NCI-H748 treated with DMSO at 0.1 percent for 48 hours (cell line): ENCODE data around the gene WWOX.
"Not testable (repeated sequence)": the region's sequence is repeated elsewhere in the genome, so short reads cannot be mapped to it uniquely, and the experiment has no call there.

Experiments used
- DNase-seq: peaks from one replicate; lab custom pipeline; 2025; lab: John Stamatoyannopoulos, UW

WWOX gene

DNA sequence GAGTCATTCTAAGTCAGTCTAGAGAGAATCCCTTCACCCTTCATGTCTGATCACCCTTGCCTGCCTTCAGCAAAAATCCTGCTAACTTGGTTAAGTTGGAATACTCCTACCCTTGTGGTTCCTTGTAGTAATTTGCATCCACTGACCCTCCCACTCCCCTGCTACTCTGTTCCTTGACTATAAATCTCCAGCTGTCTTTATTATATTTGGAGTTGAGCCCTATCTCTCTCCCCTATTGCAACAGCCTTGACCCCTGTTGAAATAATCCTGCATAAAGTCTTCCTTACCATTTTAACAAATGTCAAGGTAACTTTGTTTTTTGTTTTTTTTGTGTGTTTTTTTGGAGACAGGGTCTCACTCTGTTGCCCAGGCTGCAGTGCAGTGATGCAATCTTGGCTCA is 590.1 kb downstream of the WWOX start:
- no peak for DNase-seq

DNA sequence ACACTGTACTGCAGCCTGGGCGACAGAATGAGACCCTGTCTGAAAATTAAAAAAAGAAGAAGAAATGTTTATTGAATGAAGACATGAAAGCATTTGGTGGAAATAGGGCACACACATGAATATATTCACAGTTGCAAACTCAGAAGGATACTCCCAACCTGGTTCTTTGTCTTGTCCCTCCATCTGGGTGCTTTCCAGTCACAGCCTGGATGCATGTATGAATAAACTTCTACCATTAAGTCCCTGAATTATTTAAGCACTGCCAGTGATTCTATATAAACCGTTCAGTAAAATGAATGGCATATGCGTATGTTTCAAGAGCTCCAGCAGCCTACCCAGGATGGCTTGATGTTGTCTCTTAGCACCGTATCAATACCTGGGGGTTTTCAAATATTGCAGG is 591.1 kb downstream of the WWOX start:
- no peak for DNase-seq

DNA sequence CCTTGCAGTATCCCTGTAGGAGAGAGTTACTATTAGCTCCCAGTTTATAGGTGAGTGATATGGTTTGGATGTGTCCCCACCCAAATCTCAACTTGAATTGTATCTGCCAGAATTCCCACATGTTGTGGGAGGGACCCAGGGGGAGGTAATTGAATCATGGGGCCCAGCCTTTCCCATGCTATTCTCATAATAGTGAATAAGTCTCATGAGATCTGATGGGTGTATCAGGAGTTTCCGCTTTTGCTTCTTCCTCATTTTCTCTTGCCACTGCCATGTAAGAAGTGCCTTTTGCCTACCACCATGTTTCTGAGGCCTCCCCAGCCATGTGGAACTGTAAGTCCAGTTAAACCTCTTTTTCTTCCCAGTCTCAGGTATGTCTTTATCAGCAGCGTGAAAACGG is 592.3 kb downstream of the WWOX start:
- DNase-seq: not testable (repeated sequence)

DNA sequence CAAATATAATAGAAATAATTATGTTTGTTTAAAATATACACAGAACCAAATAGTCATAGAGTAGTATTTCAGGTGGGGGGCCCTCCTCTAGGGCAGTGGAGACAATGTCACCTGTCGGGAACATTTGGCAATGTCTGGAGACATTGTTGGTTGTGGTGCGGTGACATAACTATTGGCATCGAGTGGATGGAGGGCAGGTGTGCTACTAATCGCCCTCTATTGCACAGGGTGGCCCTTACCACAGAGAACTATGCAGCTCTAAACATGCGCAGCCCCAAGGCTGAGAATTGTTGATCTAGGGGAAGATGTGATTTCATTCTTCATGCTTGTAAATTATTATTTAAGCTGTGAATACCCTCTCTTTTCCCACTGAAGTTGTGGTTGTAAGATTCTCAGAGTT is 594.0 kb downstream of the WWOX start:
- no peak for DNase-seq

DNA sequence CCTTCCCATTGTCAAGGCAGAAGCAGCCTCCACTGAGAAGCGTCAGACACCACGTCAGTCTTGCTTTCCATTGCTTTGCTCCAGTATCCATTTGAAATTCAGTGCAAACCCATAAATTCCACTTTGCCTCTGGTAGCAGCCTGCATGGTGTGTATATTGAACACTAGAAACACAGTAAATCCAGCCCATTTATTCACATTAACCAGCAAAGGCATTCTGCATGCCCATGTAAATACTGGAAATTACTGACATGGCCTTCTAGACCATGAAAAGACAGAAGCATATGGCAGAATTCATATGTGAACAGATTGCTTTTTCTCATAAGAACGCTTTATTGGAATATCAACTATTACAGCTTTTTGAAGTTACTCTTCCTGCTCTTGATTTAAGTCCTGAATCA is 595.0 kb downstream of the WWOX start:
- DNase-seq: no peak

DNA sequence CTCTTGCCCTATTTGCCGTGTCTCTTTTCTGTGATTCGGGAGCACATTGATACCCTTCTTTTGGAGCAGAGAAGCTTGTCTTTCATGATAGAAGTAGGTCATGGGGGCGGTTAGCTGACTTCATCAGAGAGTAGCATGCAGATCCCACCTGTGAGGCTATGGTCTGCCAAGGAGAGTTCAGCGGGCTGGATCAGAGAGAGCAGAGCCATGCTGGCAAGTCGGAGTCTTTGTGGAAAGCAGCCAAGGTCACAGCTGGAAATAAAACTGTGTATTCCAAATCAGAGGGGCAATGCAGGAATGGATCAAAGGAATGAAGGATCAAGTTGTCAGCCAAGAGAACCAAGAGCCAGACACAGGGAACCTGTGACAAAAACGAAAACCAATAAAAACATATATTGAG is 595.9 kb downstream of the WWOX start:
- no peak for DNase-seq

DNA sequence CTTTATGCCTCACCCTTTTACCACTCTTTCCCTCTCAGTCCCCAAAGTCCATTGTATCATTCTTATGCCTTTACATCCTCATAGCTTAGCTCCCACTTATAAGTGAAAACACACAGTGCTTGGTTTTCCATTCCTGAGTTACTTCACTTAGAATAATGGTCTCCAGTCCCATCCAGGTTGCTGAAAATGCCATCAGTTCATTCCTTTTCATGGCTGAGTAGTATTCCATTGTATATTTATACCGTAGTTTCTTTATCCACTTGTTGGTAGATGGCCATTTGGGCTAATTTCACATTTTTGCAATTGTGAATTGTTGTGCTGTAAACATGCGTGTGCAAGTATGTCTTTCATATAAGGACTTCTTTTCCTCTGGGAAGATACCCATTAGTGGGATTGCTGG is 597.3 kb downstream of the WWOX start:
- DNase-seq: no peak

DNA sequence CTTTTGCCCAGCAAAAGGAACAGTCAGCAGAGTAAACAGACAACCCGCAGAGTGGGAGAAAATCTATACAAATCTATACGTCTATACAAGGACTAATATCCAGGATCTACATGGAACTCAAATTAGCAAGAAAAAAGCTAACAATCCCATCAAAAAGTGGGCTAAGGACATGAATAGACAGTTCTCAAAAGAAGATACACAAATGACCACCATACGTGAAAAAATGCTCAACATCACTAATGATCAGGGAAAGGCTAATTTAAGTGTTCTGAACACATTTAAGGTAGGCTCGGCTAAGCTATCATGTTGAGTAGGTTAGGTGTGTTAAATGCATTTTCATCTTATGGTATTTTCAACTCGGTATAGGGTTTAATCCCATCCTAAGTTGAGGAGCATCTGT is 598.0 kb downstream of the WWOX start:
- DNase-seq: no peak

DNA sequence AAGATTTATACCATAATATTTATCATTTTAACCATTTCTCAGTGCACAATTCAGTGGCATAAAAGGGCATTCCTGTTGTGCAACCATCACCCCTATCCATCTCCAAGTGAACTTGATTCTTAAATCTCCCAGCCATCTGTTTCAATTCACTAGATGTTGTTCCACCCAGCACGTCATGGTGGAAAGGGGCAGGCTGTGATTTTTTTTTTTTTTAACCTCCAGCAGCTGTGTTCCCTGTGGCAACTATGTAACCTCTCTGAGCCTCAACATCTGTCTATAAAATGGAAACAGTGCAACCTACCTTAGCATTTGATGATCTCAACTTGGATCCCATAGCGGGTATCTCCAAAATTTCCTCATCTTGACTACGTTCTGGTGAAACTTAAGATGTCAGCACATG is 604.5 kb downstream of the WWOX start:
- no peak for DNase-seq

DNA sequence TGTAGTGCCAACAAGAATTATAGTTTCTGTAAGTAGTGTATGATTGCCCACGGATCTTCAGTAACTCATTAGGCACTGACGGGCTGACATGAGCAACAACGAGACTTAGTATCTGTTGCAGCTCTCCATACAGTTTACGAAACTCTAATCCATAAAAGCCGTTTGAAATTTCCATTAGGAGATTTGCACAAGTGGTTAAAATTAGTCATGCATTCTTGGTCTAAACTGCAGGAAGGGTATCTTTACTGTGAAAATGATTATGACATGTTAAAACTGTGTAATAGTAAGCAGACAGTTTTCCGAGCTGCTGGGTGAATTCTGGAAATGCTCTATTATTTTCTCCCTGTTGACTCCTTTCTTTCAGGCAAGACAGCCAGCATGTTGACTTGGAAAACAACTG is 605.0 kb downstream of the WWOX start:
- no peak for DNase-seq

DNA sequence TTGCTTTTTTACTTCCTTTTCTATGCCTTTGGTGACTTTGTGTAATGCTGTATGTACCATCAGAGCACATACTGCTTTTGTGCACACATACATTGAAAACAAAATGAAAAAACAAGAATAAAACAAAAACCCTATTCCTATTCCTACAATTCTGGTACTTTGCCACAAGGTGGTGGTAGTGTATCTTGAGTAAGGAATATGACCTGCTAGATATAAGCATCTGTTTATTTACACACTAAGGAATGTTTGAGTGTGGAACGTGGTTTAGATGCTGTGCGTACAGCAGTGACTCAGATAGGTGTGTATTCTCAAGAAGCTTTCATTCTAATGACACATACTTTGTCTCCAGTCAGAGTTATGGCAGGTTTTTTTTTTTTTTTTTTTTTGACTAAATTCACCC is 606.2 kb downstream of the WWOX start:
- no peak for DNase-seq

DNA sequence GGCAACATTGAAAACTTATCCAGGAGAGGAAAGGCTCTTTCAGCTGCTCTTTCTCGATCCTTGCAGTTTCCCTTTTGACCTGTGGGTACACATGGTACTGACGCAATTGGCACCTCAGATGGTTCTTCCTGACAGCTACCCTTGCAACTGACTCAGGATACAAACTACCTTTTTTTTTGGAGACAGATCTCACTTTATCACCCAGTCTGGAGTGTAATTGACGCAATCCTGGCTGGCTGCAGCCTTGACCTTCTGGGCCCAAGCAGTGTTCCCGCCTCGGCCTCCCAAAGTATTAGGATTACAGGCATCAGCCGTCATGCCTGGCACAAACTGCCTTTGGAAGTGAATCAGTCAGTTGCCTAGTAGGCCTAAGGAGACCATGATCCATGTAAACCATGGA is 607.2 kb downstream of the WWOX start:
- DNase-seq: no peak

DNA sequence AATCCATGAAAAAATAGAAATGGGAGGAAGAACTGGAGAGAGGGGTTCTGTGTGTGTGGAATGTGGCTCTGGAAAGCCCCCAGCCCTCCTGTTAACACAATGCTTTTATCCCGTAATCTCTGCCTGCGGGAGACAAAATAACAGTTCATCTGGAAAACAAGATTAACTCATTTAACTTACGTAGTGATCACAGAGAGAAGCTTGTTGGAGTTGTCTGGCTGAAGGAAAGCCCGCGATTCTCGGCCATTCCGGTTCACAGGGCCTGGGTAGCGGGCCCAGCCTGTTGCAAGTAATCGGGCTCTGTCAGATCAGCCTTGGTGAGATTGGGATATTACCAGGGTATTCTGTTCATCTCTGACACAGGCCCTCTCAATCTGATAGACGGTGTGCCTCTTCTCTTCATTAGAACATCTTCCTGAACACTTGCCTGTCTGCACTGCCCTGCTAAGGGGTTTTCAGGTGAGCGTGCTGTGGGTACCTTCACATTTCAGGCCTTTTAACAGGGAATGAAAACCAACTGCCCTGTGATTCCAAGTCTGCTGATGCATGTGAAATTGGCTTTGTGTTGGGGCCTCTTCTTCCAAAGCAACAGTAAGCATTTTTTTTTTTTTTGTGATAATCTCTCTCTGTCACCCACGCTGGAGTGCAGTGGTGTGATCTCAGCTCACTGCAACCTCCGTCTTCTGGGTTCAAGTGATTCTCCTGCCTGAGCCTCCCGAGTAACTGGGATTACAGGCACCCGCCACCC is 609.9 kb downstream of the WWOX start:
- DNase-seq: no peak

DNA sequence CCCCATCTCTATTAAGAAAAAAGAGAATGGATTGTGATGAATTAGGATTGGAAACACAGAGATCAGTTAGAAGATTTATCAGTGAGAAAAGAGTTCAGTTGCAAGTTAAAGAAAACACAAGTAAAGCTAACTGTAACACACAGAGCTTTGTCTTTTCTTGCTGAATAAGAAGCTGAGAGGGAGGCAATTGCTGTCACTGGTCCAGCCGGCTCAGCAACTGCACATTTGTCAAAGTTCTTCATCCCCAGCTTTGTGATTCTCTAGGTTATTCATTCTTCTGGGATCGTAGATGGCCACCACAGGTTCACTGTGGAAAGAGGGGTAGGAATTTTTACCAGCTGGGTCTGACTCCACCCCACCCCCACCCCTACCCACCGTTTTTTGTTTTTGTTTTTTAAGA is 615.7 kb downstream of the WWOX start:
- DNase-seq: no peak

DNA sequence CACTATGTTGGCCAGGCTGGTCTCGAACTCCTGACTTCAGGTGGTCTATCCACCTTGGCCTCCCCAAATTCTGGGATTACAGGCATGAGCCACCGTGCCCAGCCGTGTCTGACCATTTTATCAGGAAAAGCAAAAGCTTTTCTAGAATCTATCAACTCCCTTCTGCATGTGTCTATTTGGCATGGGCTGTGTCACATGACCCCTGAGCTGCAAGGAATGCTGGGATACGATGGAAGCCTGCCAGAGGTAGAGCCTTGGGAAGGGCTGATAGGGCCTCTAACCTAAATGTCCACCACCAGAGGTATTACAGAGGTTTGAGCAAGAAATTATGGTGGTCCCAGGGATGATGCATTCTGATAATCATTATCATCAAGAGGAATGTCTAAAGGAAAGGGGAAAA is 616.2 kb downstream of the WWOX start:
- DNase-seq: no peak

DNA sequence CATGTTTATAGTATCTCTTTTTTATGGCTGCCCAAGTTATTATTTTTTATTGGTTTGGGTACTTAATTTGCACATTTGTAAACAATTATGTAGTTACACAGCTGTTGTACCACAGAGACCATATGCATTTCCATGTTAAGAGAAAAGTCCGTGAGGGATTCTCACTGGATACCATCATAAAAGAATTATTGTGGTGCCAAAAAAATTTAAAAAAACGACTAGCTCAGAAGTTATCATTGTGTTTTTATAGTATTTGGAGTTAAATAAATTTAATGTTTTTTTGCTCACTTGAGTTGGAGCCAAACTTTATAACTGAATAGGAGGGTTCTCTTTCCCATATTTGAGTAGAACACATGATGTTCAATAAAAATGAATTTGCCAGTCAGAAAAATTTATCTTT is 618.7 kb downstream of the WWOX start:
- DNase-seq: no peak

DNA sequence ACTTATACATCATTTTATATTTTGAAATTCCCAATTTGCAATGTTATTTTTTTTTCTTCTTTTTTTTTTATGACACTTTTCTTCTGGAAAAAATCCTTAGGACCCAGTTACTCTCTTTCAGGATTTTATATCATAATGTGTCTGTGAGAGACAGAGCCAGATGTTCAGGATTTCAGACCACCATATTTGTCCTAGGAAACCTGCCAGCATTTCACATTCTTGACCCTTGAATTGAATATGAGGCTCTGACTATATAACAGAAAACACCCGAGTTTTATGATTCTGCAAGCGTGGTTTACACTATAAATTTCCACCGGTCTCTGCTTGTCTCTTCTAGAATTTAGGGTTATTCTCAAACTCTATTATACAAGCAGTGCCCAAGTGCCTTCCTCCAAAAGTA is 621.0 kb downstream of the WWOX start:
- DNase-seq: no peak

DNA sequence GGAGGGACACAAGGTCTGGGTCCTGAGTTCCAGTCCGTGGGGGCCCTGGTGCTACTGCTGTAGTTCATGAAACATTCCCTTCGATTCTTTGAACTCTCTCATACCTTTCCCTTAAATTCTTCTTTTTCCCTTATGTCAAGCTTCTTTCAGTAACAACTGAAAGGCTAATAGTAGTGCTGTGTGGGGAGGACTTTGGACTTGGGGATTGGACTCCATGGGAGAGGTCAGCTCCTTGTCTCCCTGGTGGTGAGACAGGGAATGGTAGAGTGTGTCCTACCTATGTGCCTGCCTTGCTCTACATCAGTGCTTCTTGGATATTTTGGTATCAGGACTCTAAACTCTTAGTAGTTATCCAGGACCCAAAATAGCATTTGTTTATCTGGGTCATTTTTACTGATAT is 628.1 kb downstream of the WWOX start:
- DNase-seq: no peak

DNA sequence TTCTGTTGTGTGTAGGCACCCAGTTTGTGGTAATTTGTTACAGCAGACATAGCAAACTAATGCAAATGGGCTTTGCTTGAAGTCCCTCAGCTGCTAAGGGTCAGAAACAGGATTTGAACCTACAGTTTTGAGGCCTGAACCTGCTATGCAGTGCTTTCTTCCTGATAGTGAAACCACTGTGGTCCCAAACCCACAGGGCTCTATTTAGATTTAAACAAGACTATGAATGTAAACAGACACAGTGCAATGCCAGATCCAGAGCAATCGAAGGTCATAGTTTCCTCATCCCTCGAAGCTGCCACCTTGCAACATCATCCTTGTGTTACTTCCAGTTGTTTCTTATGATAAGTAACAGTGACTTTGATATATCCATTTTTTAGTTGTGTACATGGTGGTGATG is 630.2 kb downstream of the WWOX start:
- DNase-seq: no peak

DNA sequence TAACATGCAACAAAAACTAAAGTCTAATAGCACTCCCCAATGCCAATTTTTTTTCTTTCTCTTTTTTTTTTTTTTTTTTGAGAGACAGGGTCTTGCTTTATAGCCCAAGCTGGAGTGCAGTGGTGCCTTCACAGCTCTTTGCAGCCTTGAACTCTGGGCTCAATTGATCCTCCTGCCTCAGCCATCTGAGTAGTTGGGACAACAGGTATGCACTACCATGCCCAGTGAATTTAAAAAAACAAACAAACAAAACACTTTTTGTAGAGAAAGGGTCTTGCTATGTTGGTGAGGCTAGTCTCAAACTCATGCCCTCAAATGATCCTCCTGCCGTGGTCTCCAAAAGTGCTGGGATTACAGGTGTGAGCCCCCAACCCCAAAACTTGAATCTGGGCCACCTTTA is 632.3 kb downstream of the WWOX start:
- no peak for DNase-seq

DNA sequence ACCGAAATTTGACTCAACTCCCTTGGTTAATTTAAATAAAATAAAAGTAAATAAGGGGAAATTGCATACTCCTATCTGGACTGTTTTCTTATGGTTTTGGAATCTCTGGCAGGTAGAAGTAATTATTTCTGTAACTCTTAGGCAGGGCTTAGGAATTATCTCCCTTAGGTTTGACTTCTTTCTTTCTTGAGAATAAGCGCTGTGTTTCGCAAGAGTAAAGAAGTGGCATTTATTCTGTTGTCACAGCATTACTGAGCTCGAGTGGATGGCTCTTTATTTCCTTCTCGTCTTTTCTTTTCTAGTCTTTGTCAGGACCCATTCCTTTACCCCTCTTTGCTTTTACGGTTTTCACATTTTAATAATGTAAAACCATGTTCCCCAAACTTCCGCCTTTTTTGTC is 633.2 kb downstream of the WWOX start:
- DNase-seq: no peak

DNA sequence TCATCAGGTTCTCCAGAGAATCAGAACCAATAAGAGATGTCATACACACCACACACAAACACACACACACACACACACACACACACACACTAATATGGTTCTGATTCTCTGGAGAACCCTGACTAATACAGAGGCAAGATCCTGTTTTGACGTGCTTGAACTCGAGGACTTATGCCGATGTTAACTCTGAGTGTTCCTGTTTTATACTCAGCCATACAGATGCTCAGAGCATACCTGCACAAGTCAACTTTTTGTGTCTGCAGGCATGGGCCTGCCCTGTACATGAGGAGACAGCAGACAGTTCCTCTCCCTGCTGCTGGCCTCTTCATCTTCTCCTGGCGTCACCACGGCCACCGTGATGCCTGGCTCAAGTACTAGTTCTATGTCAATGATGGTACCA is 635.9 kb downstream of the WWOX start:
- DNase-seq: no peak

DNA sequence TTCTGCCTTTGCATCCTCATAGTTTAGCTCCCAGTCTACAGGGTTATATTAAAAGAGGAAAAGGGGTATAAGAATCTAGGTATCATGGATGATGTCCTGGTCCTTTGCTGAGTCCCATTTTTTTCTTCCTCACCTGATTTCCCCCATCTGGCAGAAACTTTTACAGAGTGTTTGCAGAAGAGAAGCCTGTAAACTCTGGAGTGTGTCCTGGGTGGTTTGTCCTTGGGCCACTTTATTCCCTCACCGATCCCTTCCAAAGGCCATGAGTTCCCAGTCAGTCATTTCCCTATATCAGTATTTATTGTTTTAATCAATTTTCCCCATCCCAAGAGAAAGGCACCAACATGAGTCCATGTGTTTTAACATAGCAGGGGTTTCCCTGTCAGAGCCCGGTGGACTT is 638.2 kb downstream of the WWOX start:
- DNase-seq: no peak

DNA sequence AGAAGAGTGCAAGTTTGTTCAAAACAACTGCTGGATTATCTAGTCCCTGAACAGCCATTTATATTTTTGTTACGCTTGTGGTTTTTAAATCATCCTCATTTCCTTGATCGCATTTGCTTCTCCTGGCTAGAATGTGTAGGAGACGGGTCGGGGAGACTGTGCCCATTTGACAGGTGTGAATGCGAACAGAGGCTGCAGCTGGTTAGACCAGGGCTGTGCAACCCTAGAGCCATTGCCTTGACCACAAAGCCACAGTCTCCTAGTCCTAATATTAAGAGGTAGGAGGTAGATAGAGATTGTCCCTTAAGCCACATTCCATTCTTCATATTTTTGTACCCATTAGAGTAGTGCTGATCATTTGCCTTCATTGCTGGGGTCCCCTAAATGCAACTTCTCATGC is 639.1 kb downstream of the WWOX start:
- no peak for DNase-seq

DNA sequence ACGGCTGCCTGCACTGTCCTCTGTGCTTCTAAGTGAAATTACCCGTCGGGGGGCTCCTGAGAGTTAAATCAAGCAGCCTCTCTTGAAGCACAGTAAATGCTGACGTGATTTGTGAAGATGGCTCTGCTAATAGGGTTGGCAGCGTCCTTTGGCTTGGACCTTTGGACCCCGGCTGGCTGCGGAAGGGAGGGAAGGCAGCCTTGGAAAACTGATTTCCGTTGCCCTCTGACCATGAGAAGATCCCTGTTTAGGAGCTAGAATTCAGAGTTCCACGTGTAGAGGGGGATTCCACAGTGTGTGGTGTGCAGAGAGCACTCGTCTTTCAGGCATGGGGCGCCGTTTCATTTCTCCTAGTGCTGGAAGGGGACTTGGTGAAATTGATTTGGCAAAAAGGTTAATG is 640.8 kb downstream of the WWOX start:
- DNase-seq: no peak
